ENCODE measurements around the gene CFAP20DC. TPM values are rescaled to one million over a fixed set of nuclear protein-coding genes. Genes with fewer than 3 reads are reported as not detected.

The CFAP20DC gene
- total and polyA plus RNA-seq, 2 of the 13 experiments (the other 11 are each of a cell fraction or from before 2014, with no cell fraction given), result not detected

DNA sequence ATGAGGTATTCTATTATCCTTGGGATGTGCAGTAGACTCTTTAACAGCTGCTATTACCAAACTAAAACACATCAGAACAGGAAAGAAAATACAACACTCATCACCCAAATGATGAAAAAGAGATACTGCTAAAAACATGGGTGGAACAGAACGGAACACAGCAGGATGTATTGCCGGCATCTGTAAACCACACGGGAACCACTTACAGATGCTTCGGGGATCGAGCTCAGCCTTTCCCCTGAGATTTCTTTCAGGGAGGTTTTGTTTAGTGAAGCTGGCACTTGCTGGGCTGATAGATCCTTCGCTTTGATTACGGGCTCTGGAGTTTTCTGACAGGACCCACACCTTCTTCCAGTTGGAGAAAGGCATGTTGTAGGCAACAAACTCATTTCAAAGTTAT is 201.0 kb downstream of the CFAP20DC start:
- Histone ChIP-seq H3K9ac (ENCODE audit: insufficient read depth, low read depth, low read length) (no peak overlapping the region), H3K4me2 (ENCODE audit: low read depth, low read length) (no peak overlapping the region), H3K36me3 (replicated peaks in 1 of 2; ENCODE audit: control insufficient read depth in 1 of 2, insufficient read depth in 2 of 2, low read length in 2 of 2) (no peaks in the 10 kb centered on the region), H3K9me3 (ENCODE audit: low read length) (no peaks in the 10 kb centered on the region), H3K27ac (ENCODE audit: extremely low read length, insufficient read depth, low read length) (no peak overlapping the region), H2AFZ (ENCODE audit: low read length) (no peak overlapping the region), H3K27me3 (ENCODE audit: control insufficient read depth in 1 of 2, insufficient read depth in 2 of 2, low read length in 2 of 2) (no peaks in the 10 kb centered on the region; a peak in 1 of 5 replicates), H3K4me1 (ENCODE audit: insufficient read depth, low read length) (no peaks in the 10 kb centered on the region), H4K20me1 (ENCODE audit: insufficient read depth, low read length) (no peaks in the 10 kb centered on the region), H3K4me3 (replicated peaks in 1 of 3; ENCODE audit: insufficient read depth in 1 of 3, low read depth in 2 of 3, low read length in 3 of 3) (no peak overlapping the region), H3K79me2 (ENCODE audit: insufficient read depth, low read length) (no peaks in the 10 kb centered on the region)
- ATAC-seq, result no peak
- ChIA-PET CTCF (ENCODE audit: low intra/inter-chr PET ratio, low total read pairs) (no interaction called here), POLR2A (no interaction called here)
- DNase-seq (ENCODE audit: low spot score), result no peak
- WGBS (ENCODE audit: low lambda C conversion rate), result 44% methylated on average over 7 of the region's 7 CpGs
- no TSS peak for BruUV-seq (replicated peaks)
- no peak for FAIRE-seq
- TF ChIP-seq, protein P1, sequence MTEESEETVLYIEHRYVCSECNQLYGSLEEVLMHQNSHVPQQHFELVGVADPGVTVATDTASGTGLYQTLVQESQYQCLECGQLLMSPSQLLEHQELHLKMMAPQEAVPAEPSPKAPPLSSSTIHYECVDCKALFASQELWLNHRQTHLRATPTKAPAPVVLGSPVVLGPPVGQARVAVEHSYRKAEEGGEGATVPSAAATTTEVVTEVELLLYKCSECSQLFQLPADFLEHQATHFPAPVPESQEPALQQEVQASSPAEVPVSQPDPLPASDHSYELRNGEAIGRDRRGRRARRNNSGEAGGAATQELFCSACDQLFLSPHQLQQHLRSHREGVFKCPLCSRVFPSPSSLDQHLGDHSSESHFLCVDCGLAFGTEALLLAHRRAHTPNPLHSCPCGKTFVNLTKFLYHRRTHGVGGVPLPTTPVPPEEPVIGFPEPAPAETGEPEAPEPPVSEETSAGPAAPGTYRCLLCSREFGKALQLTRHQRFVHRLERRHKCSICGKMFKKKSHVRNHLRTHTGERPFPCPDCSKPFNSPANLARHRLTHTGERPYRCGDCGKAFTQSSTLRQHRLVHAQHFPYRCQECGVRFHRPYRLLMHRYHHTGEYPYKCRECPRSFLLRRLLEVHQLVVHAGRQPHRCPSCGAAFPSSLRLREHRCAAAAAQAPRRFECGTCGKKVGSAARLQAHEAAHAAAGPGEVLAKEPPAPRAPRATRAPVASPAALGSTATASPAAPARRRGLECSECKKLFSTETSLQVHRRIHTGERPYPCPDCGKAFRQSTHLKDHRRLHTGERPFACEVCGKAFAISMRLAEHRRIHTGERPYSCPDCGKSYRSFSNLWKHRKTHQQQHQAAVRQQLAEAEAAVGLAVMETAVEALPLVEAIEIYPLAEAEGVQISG (CRISPR knock-in tag; IDR thresholded peaks at IDR 0.05), result no peak
- TF ChIP-seq ZNF615 (CRISPR knock-in tag; IDR thresholded peaks at IDR 0.05; ENCODE audit: borderline replicate concordance), result no peak
- TF ChIP-seq, protein P2, sequence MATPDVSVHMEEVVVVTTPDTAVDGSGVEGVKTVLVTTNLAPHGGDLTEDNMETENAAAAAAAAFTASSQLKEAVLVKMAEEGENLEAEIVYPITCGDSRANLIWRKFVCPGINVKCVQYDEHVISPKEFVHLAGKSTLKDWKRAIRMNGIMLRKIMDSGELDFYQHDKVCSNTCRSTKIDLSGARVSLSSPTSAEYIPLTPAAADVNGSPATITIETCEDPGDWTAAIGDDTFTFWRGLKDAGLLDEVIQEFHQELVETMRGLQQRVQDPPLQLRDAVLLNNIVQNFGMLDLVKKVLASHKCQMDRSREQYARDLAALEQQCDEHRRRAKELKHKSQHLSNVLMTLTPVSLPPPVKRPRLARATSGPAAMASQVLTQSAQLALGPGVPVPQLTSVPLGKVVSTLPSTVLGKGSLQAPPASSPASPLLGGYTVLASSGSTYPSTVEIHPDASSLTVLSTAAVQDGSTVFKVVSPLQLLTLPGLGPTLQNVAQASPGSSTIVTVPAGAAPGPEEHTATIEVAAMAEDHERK (CRISPR knock-in tag; IDR thresholded peaks at IDR 0.05; ENCODE audit: low read depth), result no peak
- TF ChIP-seq STAT5B (CRISPR knock-in tag; IDR thresholded peaks at IDR 0.05), result no peak
- no peak for TF ChIP-seq ZNF788 (CRISPR knock-in tag; IDR thresholded peaks at IDR 0.05; ENCODE audit: borderline replicate concordance)
- TF ChIP-seq, protein P3, sequence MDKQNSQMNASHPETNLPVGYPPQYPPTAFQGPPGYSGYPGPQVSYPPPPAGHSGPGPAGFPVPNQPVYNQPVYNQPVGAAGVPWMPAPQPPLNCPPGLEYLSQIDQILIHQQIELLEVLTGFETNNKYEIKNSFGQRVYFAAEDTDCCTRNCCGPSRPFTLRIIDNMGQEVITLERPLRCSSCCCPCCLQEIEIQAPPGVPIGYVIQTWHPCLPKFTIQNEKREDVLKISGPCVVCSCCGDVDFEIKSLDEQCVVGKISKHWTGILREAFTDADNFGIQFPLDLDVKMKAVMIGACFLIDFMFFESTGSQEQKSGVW (CRISPR knock-in tag; IDR thresholded peaks at IDR 0.05; ENCODE audit: borderline replicate concordance), result no peak
- no peak for TF ChIP-seq ZNF879 (CRISPR knock-in tag; IDR thresholded peaks at IDR 0.05)
- TF ChIP-seq ZNF451 (CRISPR knock-in tag; IDR thresholded peaks at IDR 0.05), result no peak
- no peak for TF ChIP-seq CBX5 (CRISPR knock-in tag; IDR thresholded peaks at IDR 0.05; ENCODE audit: borderline replicate concordance)
- no peak for TF ChIP-seq SOX13 (IDR thresholded peaks at IDR 0.05)
- TF ChIP-seq SOX13 (CRISPR knock-in tag; conservative IDR thresholded peaks at IDR 0.05 in 1 of 2, IDR thresholded peaks at IDR 0.05 in 1 of 2), result no peak
- TF ChIP-seq, protein P4, sequence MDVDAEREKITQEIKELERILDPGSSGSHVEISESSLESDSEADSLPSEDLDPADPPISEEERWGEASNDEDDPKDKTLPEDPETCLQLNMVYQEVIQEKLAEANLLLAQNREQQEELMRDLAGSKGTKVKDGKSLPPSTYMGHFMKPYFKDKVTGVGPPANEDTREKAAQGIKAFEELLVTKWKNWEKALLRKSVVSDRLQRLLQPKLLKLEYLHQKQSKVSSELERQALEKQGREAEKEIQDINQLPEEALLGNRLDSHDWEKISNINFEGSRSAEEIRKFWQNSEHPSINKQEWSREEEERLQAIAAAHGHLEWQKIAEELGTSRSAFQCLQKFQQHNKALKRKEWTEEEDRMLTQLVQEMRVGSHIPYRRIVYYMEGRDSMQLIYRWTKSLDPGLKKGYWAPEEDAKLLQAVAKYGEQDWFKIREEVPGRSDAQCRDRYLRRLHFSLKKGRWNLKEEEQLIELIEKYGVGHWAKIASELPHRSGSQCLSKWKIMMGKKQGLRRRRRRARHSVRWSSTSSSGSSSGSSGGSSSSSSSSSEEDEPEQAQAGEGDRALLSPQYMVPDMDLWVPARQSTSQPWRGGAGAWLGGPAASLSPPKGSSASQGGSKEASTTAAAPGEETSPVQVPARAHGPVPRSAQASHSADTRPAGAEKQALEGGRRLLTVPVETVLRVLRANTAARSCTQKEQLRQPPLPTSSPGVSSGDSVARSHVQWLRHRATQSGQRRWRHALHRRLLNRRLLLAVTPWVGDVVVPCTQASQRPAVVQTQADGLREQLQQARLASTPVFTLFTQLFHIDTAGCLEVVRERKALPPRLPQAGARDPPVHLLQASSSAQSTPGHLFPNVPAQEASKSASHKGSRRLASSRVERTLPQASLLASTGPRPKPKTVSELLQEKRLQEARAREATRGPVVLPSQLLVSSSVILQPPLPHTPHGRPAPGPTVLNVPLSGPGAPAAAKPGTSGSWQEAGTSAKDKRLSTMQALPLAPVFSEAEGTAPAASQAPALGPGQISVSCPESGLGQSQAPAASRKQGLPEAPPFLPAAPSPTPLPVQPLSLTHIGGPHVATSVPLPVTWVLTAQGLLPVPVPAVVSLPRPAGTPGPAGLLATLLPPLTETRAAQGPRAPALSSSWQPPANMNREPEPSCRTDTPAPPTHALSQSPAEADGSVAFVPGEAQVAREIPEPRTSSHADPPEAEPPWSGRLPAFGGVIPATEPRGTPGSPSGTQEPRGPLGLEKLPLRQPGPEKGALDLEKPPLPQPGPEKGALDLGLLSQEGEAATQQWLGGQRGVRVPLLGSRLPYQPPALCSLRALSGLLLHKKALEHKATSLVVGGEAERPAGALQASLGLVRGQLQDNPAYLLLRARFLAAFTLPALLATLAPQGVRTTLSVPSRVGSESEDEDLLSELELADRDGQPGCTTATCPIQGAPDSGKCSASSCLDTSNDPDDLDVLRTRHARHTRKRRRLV (CRISPR knock-in tag; IDR thresholded peaks at IDR 0.05), result no peak
- intact Hi-C loops (cut with micrococcal nuclease; ENCODE audit: unreplicated experiment) (no loop called here), in situ Hi-C loops (cut with HindIII; ENCODE audit: extremely low pct_ligation_motif_present, low pct_unique_long_range_greater_than_20kb) (no loop called here)

Measured in HepG2 (cell line).